Ureter (tissue), 1 donor: Measurements from ENCODE around the gene EEF1AKMT1. TPM values are rescaled to one million over a fixed set of nuclear protein-coding genes. Genes with fewer than 3 reads are reported as not detected.
"Not testable (repeated sequence)": the region's sequence is repeated elsewhere in the genome, so short reads cannot be mapped to it uniquely, and the experiment has no call there.

Experiments used
- DNase-seq: peaks from one replicate; pipeline ENCODE4 v3.0.0-alpha.2; 2020; ENCODE audit warnings: low spot score
- total RNA-seq: library from RNA; stranded (reverse); gene quantifications from one replicate; pipeline ENCODE4 v1.2.4, GENCODE V29; 2023
- donor health status: DM: yes; HTN: yes; CAD: no.

EEF1AKMT1 gene
- total RNA-seq, 1 donor from 2014 or later = 14.2 TPM

GRCh38 chr13:20778311-20778710 is 4.5 kb upstream of the EEF1AKMT1 start:
- no peak for DNase-seq

GRCh38 chr13:20776751-20777150 is 3.0 kb upstream of the EEF1AKMT1 start:
- no peak for DNase-seq

- DNase-seq = no peak
These were observed 2.2 kb upstream of the EEF1AKMT1 start for GRCh38 chr13:20775961-20776360.

GRCh38 chr13:20774746-20775145 is 985 bp upstream of the EEF1AKMT1 start:
- DNase-seq = no peak

GRCh38 chr13:20772401-20773131 is 1.2 kb downstream of the EEF1AKMT1 start:
- DNase-seq = no peak

GRCh38 chr13:20769834-20770233 is 3.9 kb downstream of the EEF1AKMT1 start:
- no peak for DNase-seq

GRCh38 chr13:20769091-20769490 is 4.7 kb downstream of the EEF1AKMT1 start:
- no peak for DNase-seq

GRCh38 chr13:20767309-20767943 is 6.3 kb downstream of the EEF1AKMT1 start:
- no peak for DNase-seq

GRCh38 chr13:20760872-20761271 is 12.9 kb downstream of the EEF1AKMT1 start:
- DNase-seq = no peak

- no peak for DNase-seq
These were observed 19.8 kb downstream of the EEF1AKMT1 start for GRCh38 chr13:20754009-20754408.

- DNase-seq = no peak
These were observed 24.4 kb downstream of the EEF1AKMT1 start for GRCh38 chr13:20749377-20749776.

- DNase-seq = not testable (repeated sequence)
These were observed 29.8 kb downstream of the EEF1AKMT1 start for GRCh38 chr13:20743830-20744404.

GRCh38 chr13:20740021-20740420 is 33.7 kb downstream of the EEF1AKMT1 start:
- DNase-seq = no peak

- no peak for DNase-seq
These were observed 35.1 kb downstream of the EEF1AKMT1 start for GRCh38 chr13:20738616-20739015.

- no peak for DNase-seq
These were observed 43.9 kb downstream of the EEF1AKMT1 start for GRCh38 chr13:20729633-20730585.

- no peak for DNase-seq
These were observed 45.0 kb downstream of the EEF1AKMT1 start for GRCh38 chr13:20728579-20729311.

- no peak for DNase-seq
These were observed 45.9 kb downstream of the EEF1AKMT1 start for GRCh38 chr13:20727856-20728255.

- DNase-seq = no peak
These were observed 52.1 kb downstream of the EEF1AKMT1 start for GRCh38 chr13:20721454-20722357.

GRCh38 chr13:20721058-20721453 is 52.7 kb downstream of the EEF1AKMT1 start:
- no peak for DNase-seq

GRCh38 chr13:20720499-20720898 is 53.3 kb downstream of the EEF1AKMT1 start:
- no peak for DNase-seq
